H9 (cell line): Measurements from ENCODE around the gene BATF. TPM values are rescaled to one million over a fixed set of nuclear protein-coding genes. Genes with fewer than 3 reads are reported as not detected.
A peak's percentile ranks its signal among the peaks of the same experiment; 100 is the strongest.

Source experiments
- DNase-seq: peaks from one replicate; pipeline ENCODE4 v3.0.0-alpha.2; 2017
- H2AFZ ChIP-seq: one replicate; pipeline ENCODE4 v1.6.1; 2013; ENCODE audit warnings: mild to moderate bottlenecking, low read length, control low read depth, moderate library complexity
- H2AK5ac ChIP-seq: 2 replicates; pipeline ENCODE4 v1.6.1; 2013; ENCODE audit warnings: low read length, control low read depth, mixed read lengths; ENCODE audit not compliant: insufficient read length
- H2BK120ac ChIP-seq: one replicate; pipeline ENCODE4 v1.6.1; 2013; ENCODE audit warnings: low read depth, mild to moderate bottlenecking, low read length, control low read depth, inconsistent platforms; ENCODE audit not compliant: poor library complexity, severe bottlenecking
- H2BK12ac ChIP-seq: 2 replicates; pipeline ENCODE4 v1.6.1; 2013; ENCODE audit warnings: low read length, control low read depth, mixed read lengths, low read depth; ENCODE audit not compliant: insufficient read length
- H2BK15ac ChIP-seq: 2 replicates; pipeline ENCODE4 v1.6.1; 2013; ENCODE audit warnings: low read depth, low read length, control low read depth
- H2BK20ac ChIP-seq: one replicate; pipeline ENCODE4 v1.6.1; 2013; ENCODE audit warnings: low read depth, mild to moderate bottlenecking, low read length, control low read depth, inconsistent platforms; ENCODE audit not compliant: poor library complexity, severe bottlenecking
- H2BK5ac ChIP-seq: 2 replicates; pipeline ENCODE4 v1.6.1; 2013; ENCODE audit warnings: low read length, control low read depth, mixed read lengths; ENCODE audit not compliant: insufficient read length
- H3K14ac ChIP-seq: 2 replicates; pipeline ENCODE4 v1.6.1; 2013; ENCODE audit warnings: low read length, control low read depth; ENCODE audit not compliant: insufficient read depth
- H3K18ac ChIP-seq: 2 replicates; pipeline ENCODE4 v1.6.1; 2013; ENCODE audit warnings: low read depth, mild to moderate bottlenecking, mixed read lengths, low read length, control low read depth; ENCODE audit not compliant: insufficient read length
- H3K23ac ChIP-seq: 2 replicates; pipeline ENCODE4 v1.6.1; 2013; ENCODE audit warnings: low read length, control low read depth, mixed read lengths, low read depth; ENCODE audit not compliant: insufficient read length
- H3K23me2 ChIP-seq: 2 replicates; pipeline ENCODE4 v1.6.1; 2013; ENCODE audit warnings: low read depth, mild to moderate bottlenecking, mixed read lengths, low read length, control low read depth; ENCODE audit not compliant: insufficient read length, poor library complexity, severe bottlenecking
- H3K27ac ChIP-seq: 2 replicates; pipeline ENCODE4 v1.5.1; 2013; ENCODE audit warnings: low read length, control low read depth, mixed read lengths, low read depth; ENCODE audit not compliant: insufficient read length
- H3K27me3 ChIP-seq: 2 replicates; pipeline ENCODE4 v1.6.1; 2013; ENCODE audit warnings: low read length, control low read depth, inconsistent platforms; ENCODE audit not compliant: insufficient read depth
- H3K4ac ChIP-seq: 2 replicates; pipeline ENCODE4 v1.6.1; 2013; ENCODE audit warnings: low read depth, mild to moderate bottlenecking, control low read depth, inconsistent platforms, low read length, moderate library complexity
- H3K4me1 ChIP-seq: 2 replicates; pipeline ENCODE4 v1.6.1; 2013; ENCODE audit warnings: low read length, control low read depth, inconsistent platforms; ENCODE audit not compliant: insufficient read depth
- H3K4me2 ChIP-seq: 2 replicates; pipeline ENCODE4 v1.6.1; 2013; ENCODE audit warnings: low read length, control low read depth, mixed read lengths; ENCODE audit not compliant: insufficient read length, insufficient read depth
- H3K56ac ChIP-seq: 2 replicates; pipeline ENCODE4 v1.6.1; 2013; ENCODE audit warnings: low read depth, mild to moderate bottlenecking, mixed read lengths, low read length, control low read depth; ENCODE audit not compliant: insufficient read length
- H3K79me1 ChIP-seq: 2 replicates; pipeline ENCODE4 v1.6.1; 2013; ENCODE audit warnings: low read depth, mild to moderate bottlenecking, moderate library complexity, low read length, control low read depth, inconsistent platforms; ENCODE audit not compliant: insufficient read depth, poor library complexity, severe bottlenecking
- H3K79me2 ChIP-seq: 2 replicates; pipeline ENCODE4 v1.6.1; 2013; ENCODE audit warnings: low read length, control low read depth, inconsistent platforms; ENCODE audit not compliant: insufficient read depth
- H3K9ac ChIP-seq: 2 replicates; pipeline ENCODE4 v1.6.1; 2013; ENCODE audit warnings: low read length, control low read depth, mixed read lengths; ENCODE audit not compliant: insufficient read length; ENCODE audit errors: extremely low read depth
- H3K9me3 ChIP-seq: one replicate; pipeline ENCODE4 v1.6.1; 2013; ENCODE audit warnings: low read depth, low read length, inconsistent platforms; ENCODE audit not compliant: control insufficient read depth
- H3T11ph ChIP-seq: one replicate; pipeline ENCODE4 v1.6.1; 2013; ENCODE audit warnings: mild to moderate bottlenecking, low read length, control low read depth, inconsistent platforms
- H4K20me1 ChIP-seq: one replicate; pipeline ENCODE4 v1.6.1; 2013; ENCODE audit not compliant: control insufficient read depth, insufficient read length, insufficient read depth
- H4K5ac ChIP-seq: 2 replicates; pipeline ENCODE4 v1.6.1; 2013; ENCODE audit warnings: low read depth, mild to moderate bottlenecking, mixed read lengths, low read length, control low read depth; ENCODE audit not compliant: insufficient read length
- H4K8ac ChIP-seq: replicated peaks from 2 replicates; pipeline ENCODE4 v1.6.1; 2013; ENCODE audit warnings: low read length, control low read depth, mixed read lengths, low read depth; ENCODE audit not compliant: insufficient read length
- H4K91ac ChIP-seq: 2 replicates; pipeline ENCODE4 v1.6.1; 2013; ENCODE audit warnings: low read depth, mild to moderate bottlenecking, moderate library complexity, mixed read lengths, low read length, control low read depth; ENCODE audit not compliant: insufficient read length
- H3K27ac Mint-ChIP-seq, 3 experiments: 2 replicates in 2 of 3; 3 replicates in 1 of 3; pipeline ENCODE4 v1.8.0; 2020 to 2021; ENCODE audit warnings: mixed read lengths in 3 of 3, mild to moderate bottlenecking in 1 of 3, moderate library complexity in 1 of 3
- H3K27me3 Mint-ChIP-seq: 2 replicates; pipeline ENCODE4 v1.8.0; 2021; ENCODE audit warnings: low read depth, mild to moderate bottlenecking, moderate library complexity, mixed read lengths
- H3K36me3 Mint-ChIP-seq, 3 experiments: 2 replicates in 2 of 3; 3 replicates in 1 of 3; pipeline ENCODE4 v1.8.0; 2020 to 2021; ENCODE audit warnings: low read depth in 3 of 3, mixed read lengths in 3 of 3; ENCODE audit not compliant: insufficient read depth in 1 of 3
- H3K4me1 Mint-ChIP-seq, 2 experiments: 2 replicates each; pipeline ENCODE4 v1.8.0; 2020; ENCODE audit warnings: mixed read lengths in 2 of 2
- H3K4me3 Mint-ChIP-seq, 2 experiments: 2 replicates in 1 of 2; 3 replicates in 1 of 2; pipeline ENCODE4 v1.8.0; 2020 to 2021; ENCODE audit warnings: mild to moderate bottlenecking in 2 of 2, mixed read lengths in 2 of 2, moderate library complexity in 1 of 2
- H3K9me3 Mint-ChIP-seq, 2 experiments: 2 replicates in 1 of 2; 3 replicates in 1 of 2; pipeline ENCODE4 v1.8.0; 2020; ENCODE audit warnings: mild to moderate bottlenecking in 2 of 2, mixed read lengths in 2 of 2, moderate library complexity in 1 of 2
- WGBS: extraction: QIAGEN DNeasy Blood & Tissue Kit; methylation state at CpG from one replicate; pipeline ENCODE4 v1.1.7; 2013; ENCODE audit warnings: missing lambda C conversion rate, low lambda C conversion rate, mixed read lengths; ENCODE audit not compliant: insufficient read length; ENCODE audit errors: extremely low coverage; 5-methylcytosine and 5-hydroxymethylcytosine counted together
- total RNA-seq: library from RNA; stranded (reverse); gene quantifications from 2 replicates; pipeline ENCODE4 v1.2.1, GENCODE V29; 2021
- TF ChIP-seq, protein P1 (sequence below): fragments of 200-600 bp; sonication (generic); conservative IDR thresholded peaks from 3 replicates; pipeline ENCODE4 v1.8.0; 2021; ENCODE audit warnings: antibody characterized with exemption, mild to moderate bottlenecking

BATF gene
- total RNA-seq, 1 experiment from 2014 or later, result not detected

DNA sequence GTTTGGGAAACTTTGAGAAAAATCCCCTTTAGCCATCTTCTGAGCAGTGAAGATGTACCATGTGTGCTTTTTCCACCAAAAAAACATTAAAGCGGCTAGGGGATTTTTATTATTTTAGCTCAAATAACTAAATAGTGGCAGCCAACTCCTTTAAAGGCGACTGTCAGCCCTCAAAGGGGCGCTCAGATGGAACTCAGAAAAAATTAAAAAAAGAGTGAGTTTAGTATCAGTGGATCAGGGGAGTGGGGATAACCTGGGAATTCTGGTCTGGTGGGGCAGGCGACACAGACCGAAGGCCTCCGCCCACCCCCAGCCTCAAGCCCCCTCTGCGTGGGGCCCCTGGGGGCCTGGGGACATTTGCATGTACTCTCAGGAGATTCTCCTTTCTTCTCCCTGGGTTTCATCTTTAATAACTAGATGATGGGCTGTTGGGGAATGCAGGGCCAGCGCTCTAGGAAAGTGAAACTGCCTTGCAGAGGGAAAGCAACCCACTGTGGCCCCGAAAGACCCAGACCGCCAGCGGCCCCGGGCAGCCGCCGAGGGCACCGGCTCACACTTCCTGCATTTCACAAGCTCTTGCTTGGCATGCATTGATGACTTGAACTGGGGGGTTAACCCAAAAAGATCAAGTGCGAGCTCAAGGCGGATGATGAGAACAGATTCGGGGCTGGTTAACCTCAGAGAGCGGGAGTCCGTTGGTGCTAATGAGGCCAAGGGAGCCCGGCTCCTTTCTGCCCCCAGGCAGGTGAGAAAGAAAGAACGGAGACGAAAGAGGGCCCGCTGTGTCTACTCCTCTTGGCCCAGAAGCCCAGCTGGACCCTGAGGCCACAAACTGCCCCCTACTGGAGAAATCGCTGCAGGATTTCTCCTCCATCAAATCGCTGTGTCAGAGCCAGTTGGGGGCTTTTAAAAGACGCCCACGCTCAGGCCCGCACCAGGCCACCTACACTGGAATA lies 7.3 kb upstream of the BATF start:
- Histone ChIP-seq H3K4me1 (no peaks in the 10 kb centered on the region; the same call in 1 of the 2 replicates), H4K91ac (no peak overlapping the region), H4K8ac (no peak overlapping the region), H3K79me1 (no peaks in the 10 kb centered on the region), H2AFZ (no peak overlapping the region), H2BK20ac (no peak overlapping the region), H3K4ac (no peak overlapping the region), H3K18ac (no peak overlapping the region), H2BK12ac (no peak overlapping the region), H2BK5ac (no peak overlapping the region), H2BK120ac (no peak overlapping the region), H3K79me2 (no peaks in the 10 kb centered on the region), H3K23me2 (peaks cover 3% of the 10 kb centered on the region), H2BK15ac (no peak overlapping the region), H3K27me3 (no peaks in the 10 kb centered on the region), H4K20me1 (no peaks in the 10 kb centered on the region), H3K56ac (no peak overlapping the region), H3T11ph (no peak overlapping the region), H3K4me2 (no peak overlapping the region), H2AK5ac (no peak overlapping the region), H3K9ac (no peak overlapping the region), H3K27ac (no peak overlapping the region), H4K5ac (no peak overlapping the region), H3K14ac (no peak overlapping the region; the same call in 1 of the 2 replicates), H3K23ac (no peak overlapping the region), H3K9me3 (no peaks in the 10 kb centered on the region)
- Mint-ChIP-seq H3K4me1 (peaks cover 10 to 18% of the 10 kb centered on the region in 2 experiments), H3K4me3 (no peak overlapping the region), H3K27me3 (no peaks in the 10 kb centered on the region), H3K9me3 (peaks cover 0 to 3% of the 10 kb centered on the region in 2 experiments; a peak in 2 of 5 replicates), H3K27ac (no peak overlapping the region), H3K36me3 (no peaks in the 10 kb centered on the region; a peak in 1 of 7 replicates)
- DNase-seq, result peak; percentile 67
- TF ChIP-seq, protein P1, sequence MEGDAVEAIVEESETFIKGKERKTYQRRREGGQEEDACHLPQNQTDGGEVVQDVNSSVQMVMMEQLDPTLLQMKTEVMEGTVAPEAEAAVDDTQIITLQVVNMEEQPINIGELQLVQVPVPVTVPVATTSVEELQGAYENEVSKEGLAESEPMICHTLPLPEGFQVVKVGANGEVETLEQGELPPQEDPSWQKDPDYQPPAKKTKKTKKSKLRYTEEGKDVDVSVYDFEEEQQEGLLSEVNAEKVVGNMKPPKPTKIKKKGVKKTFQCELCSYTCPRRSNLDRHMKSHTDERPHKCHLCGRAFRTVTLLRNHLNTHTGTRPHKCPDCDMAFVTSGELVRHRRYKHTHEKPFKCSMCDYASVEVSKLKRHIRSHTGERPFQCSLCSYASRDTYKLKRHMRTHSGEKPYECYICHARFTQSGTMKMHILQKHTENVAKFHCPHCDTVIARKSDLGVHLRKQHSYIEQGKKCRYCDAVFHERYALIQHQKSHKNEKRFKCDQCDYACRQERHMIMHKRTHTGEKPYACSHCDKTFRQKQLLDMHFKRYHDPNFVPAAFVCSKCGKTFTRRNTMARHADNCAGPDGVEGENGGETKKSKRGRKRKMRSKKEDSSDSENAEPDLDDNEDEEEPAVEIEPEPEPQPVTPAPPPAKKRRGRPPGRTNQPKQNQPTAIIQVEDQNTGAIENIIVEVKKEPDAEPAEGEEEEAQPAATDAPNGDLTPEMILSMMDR, result peak; percentile 56
- no CpG with 5 or more reads among the region's 29 CpGs for WGBS
